Testis (tissue), 2 donors: ENCODE measurements around the gene CPNE4.

Source experiments
- CTCF ChIP-seq, 3 experiments: fragments of 450-650 bp in 2 of 3; fragments of 200-600 bp in 1 of 3; sonication (generic) in 1 of 3; IDR thresholded peaks; one replicate each; pipeline ENCODE4 v1.5.1; 2016 to 2019; ENCODE audit warnings: antibody characterized with exemption in 3 of 3, mild to moderate bottlenecking in 2 of 3, moderate library complexity in 1 of 3
- POLR2A ChIP-seq: fragments of 450-650 bp; IDR thresholded peaks from one replicate; pipeline ENCODE4 v1.6.1; 2017; ENCODE audit warnings: antibody characterized with exemption, mild to moderate bottlenecking, moderate library complexity

GRCh38 chr3:131612745-131613144 is 422.1 kb downstream of the CPNE4 start:
- TF ChIP-seq CTCF (IDR thresholded peaks at IDR 0.05), result no peak
- no peak for TF ChIP-seq POLR2A
